Suppressor macrophage (primary cell): ENCODE data around the gene CFAP45.

Experiments
- DNase-seq, 4 experiments: peaks; one replicate each; pipeline ENCODE4 v3.0.0-alpha.2; 2020 to 2022
- total RNA-seq, 17 experiments: gene quantifications; one replicate each; lab custom pipeline; 2026; ENCODE audit warnings: mixed read lengths in 6 of 17, inconsistent platforms in 3 of 17; lab: John Stamatoyannopoulos, UW

CFAP45 gene, protein sequence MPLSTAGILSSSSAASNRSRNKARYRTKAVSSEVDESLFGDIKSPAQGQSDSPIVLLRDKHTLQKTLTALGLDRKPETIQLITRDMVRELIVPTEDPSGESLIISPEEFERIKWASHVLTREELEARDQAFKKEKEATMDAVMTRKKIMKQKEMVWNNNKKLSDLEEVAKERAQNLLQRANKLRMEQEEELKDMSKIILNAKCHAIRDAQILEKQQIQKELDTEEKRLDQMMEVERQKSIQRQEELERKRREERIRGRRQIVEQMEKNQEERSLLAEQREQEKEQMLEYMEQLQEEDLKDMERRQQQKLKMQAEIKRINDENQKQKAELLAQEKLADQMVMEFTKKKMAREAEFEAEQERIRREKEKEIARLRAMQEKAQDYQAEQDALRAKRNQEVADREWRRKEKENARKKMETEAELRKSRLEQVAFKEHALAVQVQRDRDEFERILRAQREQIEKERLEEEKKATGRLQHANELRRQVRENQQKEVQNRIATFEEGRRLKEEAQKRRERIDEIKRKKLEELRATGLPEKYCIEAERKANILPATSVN
- 0.05 to 1.9 (median 0.16) reads per million in 17 experiments for total RNA-seq

DNA sequence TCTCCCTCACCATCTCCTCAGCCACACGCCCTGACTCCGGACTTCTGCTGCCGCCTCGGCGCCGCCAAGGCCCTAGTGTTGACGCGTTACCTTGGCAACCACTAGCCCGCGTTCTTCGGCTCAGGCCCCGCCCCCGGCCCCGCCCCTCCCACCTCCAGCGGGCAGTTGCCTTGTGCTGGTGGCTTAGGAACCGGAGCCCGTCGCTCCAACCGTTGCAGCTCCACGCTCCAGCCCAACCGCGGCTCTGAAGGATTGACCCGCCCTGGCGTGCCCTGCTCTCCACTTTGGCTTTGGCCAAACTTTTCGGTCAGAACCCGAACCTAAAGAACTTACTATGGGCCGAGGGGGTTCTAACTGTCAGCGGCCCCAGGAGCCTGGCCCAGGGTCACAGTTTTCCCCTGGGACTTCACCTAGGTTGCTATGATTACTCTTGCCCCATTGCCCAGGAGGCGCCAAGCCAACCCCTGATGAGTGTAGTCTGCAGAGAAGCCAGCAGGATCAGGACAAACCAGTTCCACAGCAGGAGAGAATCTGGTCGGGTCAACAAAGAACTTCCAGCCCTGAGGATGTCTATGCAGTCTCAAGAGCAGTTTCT is at the start of gene CFAP45:
Gene CFAP45 (minus strand): TSS at position 80 of the 595 bp plus-strand sequence. CDS start 67 bp downstream, at position 13.
- peak; percentile 66 to 79 (median 71) for DNase-seq

DNA sequence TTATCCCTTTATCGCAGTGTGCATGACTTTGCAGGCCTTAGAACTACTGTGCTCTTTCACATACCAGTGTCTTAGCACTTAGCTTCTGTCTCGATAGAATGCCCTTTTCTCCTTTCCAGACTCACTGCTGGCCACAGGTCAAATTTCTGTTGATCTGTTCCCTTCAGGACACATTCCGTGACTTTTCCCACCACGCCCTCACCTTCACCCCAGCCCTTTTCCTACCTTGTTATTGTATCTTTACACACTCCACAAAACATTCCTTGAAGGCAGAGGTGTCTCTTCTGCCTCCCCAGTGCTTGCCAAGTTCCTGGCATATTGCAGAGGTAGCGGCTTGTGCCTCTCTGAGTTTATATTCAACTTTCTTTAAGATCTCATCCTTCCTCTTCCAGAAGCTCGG is 49.2 kb upstream of the CFAP45 start:
- no peak for DNase-seq

DNA sequence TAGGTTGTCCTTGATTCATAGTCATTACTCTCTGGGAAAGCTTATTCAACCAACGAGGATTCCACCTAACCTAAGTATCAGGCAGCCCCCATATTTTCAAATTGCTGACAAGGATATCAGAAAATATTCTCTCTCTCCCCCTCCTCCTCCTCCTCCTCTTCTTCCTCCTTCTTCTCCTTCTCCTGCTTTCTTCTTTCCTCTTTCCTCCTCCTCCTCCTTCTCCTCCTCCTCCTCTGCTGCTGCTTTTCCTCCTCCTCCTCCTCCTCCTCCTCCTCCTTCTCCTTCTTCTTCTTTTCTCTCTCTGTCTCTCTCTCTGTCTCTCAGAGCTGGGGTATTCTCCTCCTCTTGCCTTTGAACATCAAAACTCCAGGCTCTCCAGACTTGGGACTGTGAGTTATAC is 48.0 kb upstream of the CFAP45 start:
- DNase-seq, result no peak

DNA sequence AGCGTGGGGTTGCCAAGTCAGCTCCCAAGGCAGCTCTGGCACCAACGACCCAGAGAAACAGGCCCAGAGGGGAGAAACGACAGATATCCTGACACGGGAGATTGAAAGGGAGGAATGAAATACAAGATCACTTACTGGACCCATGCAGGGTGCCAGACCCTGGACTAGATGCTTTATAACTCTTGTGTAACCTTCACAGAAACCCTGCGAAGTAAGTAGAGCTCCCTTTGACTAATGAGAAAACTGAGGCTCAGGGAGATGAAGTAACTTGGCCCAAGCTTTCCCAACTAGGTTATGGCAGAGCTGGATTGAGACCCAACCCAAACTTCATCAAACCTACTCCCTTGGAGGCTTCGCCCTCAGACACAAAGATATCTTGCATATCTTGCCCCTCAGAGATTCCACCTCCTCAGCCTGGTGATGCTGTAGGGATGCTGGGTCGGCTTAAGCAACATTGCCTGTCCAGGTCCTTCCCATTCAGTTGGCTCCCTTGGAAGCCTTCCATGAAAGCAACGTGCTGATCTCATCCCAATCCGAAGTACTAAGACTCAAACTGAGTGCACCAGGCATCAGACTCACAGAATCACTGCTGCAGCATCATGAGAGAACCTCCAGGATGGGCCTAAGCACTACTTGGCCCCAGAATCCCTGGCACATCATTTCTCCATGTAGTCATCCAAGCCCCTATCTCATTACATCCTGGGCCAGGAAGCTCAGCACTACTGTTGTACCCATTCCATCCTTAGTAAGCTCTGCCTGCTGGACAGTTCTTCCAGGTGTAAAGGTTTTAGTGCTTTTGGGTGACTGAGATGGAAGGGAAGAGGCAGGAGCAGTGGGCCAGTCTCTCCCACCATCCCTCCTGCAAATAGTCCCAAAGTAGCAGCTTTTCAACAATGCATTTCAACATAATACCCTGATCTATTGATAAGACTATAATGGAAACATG is 46.5 kb upstream of the CFAP45 start:
- no peak for DNase-seq

DNA sequence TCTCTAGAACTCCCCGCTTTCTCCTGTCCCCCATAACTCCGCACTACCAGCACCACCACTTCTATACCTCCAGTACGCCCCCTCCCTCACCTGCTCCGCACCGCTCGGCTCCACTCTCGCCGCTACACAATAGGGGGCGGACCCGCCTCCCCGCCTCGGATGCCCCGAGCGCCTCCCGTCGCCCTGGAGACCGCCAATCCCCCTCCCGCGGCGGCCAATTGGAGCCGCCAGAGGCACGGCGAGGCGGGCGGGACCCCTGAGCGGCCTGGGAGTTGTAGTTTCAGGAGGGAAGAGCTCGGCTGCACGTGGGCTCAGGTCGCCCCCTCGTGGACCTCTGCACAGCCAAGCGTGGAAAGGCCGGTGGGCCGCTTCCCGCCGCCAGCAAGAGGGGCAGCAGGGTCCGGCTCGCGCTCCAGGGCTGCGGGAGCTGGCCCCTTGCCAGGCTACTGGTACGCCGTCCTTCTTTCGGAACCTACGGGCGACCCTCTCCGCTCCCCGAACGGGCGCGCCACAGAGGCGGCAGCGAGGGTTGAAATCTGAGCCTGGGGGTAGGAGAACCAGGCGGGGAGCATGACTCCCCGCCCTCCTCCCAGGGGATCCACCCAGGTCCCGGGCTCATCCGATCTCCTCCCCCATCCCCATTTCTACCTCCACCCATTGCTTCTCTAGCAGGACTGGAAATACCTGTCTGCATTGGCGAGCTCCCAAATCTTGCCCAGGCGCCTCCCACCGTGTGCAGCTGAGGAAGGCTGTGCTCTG is 45.7 kb upstream of the CFAP45 start, which contains the start of gene IGSF9:
Gene IGSF9 (minus strand): TSS at position 131 of the 759 bp plus-strand sequence. CDS start 2,159 bp downstream, outside the sequence.
- peak in 3 of 4 experiments; percentile 18 to 57 (median 29) for DNase-seq

DNA sequence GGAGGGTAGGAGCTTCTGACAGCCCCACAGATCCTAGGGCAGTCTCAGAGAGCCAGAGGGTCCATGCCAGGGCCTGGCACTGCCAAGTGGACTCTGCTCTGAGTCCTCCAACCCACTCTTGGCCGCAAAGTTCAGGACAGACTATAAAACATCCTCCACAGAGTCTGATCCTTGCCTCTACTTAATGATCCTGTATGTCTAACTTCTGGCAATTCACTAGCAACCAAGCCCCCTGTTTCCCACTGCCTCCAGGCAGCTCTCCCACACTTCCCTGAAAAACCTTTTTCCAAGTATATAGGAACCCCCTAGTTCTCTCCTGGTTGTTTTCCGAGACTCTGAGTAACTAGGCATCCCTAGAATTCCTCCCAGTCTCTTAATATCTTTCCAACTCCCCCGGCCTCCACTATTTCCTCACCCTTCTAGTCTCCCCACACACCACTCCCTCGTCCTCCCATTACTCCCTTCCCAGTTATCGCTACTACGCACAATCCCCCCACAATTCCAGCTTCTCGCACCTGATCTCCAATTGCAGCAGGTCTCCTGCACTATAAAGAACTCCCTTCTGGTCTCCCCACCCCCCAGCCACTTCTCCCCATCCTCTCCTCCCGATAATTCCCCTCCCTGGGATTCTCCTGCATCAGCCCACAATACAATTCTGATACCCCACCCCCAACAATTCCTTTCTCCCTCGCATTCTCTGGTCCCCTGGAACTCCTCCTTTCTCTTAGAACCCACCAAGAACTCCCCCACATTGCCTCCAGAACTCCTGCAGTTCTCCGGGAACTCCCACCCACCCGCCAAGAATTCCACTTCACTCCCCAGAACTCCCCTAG is 44.9 kb upstream of the CFAP45 start:
- DNase-seq, result no peak

DNA sequence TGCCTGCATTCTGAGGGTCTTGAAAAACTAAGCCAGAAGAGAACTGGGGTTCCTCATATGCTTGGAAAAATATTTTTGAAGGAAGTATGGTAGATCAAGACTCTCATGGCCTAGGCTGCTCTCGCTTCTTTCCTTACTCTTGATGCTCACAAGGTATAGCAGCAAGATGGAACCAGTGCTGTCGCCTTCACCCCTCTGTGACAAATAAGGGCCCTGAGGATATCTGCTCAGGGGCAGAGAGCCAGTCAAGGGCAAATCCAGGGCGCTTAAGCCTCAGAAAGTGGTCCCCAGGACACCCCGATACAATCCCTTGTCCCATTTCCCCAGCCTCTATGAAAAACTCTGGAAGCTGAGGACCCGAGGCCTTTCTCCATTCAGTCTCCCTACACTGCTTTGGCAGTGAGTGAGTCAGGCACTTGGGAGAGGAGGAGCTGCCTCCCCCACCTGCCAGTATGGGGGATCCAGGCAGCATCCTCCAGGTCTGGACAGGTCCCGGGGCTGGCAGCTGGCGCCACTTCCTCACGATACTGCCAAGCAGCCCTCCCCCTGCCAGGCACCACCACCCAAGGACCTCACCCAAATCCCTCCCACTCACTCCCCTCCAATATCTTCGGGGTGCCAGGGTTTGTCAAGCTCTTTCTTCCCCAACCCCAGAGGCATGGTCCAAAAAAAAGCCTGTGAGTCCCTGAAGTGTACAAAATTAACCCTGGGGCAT is 44.1 kb upstream of the CFAP45 start:
- no peak for DNase-seq

DNA sequence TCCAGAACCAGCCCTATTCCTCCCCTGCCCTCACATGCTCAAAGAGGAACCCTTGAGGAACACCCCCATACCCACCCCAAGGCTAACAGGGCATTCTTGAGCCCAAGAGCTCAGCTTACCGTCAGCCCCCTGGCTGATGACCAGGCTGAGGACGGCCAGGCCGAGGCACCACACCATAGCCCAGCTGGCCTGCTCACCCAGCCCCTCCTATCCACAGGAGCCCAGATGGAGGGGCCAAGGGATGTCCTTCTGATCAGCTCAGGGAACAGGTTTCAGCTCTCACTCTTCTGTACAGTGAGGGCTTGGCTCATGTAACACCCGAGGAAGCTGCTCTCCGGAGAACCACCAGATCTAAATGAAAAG is 43.3 kb upstream of the CFAP45 start:
- no peak for DNase-seq

DNA sequence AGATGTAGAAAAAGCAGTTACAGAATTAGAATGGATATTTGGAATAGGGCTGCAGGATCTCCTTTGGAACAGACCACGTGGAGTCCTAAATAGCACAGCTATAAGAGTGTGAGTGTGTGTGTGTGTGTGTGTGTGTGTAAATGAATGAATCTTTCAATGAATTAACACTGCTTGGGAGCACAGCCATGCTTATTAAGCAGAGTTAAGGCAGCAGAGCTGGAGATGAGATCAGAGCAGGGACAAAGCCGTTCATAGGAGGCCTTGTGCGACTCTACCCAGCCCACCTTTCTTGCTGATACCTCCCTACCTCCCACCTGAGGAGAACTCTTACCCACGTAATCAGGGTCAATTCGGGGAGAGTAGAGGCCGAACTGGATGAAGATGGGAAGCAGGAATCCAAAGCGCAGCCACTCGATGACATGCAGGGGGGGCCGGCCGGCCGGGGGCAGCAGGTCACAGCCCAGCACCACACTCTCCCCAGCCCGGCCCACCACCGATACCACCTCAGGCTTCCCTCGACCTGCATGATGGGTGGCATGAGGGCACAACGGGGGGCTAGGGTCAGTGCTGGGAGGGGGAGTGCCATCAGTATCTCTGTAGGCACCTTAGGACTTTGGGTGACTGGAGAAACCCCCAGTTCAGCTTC is 42.8 kb upstream of the CFAP45 start:
- no peak for DNase-seq

DNA sequence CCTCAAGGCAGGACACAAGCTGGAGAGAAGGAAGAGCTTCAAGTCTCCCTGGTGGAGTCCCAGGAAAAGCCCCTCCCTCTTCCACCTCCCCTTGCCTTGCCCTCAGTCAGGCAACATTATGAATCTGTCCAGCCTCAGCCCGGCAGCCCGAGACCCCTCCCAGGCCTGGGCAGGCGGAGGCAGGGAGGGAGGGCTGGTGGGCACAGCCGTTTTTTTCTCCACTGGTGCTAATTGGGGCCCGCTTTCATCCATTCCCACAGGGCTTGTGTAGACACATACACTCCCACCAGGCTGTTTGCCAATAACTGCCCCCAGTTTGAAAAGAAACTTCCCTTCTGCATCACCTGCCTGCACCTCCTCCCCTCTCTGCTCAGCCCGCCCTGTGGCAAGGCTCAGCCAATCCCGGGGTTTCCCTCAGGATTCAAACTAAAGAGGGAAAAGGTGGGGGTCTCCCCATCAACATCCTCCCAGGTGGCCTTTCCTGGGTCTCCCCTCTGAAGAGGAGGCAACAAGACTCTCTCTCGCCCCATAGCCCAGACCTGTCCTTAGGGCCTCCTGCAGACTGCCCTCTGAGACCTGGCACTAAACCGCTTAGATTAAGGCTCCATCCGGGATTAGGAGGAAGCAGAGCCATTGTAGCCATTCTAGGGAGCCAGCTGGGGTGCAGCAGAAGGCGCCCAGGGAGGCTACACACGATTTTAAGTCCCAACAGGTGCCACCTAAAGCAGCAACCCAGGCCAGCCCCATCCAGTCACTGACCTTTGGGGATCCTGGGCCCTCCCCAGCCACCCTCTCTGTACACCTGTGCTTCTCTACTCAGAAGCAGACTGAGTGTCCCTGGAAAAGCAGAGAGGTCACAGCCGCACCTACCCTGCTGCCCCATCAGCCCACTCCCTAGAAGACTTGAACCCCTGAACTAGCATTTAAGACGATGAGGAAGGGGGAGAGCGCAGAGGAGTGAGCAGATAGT is 41.9 kb upstream of the CFAP45 start:
- DNase-seq, result no peak

DNA sequence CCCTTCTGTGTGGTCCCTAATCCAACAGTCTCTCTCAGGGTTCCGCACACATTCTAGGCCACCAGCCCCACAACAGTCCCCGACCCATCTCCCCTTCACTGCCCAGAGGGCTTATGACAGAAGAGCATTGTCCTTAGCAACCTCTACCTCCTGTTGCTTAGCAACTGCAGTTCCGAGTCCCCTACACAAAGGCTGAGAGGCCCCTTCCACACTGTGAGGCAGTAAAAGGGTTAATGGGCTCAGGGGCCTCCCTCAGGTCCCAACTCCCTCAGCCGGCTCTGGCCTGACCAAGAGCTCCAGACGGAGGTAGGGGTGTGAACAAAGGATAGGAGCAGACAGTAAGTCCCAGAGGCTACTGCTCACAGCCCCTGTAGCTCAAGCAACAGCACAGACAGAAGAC is 41.2 kb upstream of the CFAP45 start:
- DNase-seq, result no peak

DNA sequence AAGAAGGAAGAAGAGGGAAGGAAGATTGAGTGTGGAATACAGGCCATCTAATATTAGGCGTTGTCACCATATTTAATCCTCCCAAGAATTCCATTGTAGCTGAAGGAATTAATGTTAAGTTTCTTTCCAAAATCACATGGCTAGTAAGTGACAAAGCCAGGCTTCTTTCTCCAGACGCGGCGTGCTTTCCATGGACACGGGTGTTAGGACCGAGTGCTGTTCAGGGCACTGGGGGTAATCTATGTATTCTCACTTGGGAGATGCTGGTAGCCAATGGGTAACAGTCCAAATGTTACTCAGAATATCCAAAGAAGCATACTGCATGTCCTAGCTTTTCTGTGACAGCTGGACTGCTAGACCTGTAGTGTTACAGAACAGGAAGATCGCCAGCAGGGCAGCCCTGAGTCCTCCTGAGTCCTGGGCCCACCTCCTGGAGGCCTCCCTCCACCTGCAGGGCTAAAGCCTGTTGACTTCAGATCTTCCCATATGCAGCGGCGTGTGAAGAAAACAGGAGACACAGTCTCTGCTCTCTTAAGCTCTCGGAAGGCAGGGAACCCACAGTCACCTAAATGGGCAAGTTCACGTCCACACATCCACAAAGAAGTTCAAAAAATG is 40.1 kb upstream of the CFAP45 start:
- DNase-seq, result no peak

DNA sequence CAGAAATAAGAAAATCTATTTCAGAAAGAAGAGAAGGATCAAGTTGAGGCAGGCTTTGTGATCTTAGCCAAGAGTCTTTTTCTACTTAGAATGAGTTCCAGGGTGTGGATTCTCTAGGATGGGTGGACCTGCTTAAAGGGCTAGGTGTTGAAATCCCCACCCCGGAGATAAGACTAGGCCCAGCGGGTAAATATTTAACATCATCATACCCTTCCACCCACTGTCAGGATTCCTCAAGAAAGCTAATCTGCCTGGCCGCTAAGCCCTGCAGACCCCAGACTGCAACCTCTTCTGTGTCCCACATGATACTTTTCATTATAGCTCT is 39.7 kb upstream of the CFAP45 start:
- no peak for DNase-seq

DNA sequence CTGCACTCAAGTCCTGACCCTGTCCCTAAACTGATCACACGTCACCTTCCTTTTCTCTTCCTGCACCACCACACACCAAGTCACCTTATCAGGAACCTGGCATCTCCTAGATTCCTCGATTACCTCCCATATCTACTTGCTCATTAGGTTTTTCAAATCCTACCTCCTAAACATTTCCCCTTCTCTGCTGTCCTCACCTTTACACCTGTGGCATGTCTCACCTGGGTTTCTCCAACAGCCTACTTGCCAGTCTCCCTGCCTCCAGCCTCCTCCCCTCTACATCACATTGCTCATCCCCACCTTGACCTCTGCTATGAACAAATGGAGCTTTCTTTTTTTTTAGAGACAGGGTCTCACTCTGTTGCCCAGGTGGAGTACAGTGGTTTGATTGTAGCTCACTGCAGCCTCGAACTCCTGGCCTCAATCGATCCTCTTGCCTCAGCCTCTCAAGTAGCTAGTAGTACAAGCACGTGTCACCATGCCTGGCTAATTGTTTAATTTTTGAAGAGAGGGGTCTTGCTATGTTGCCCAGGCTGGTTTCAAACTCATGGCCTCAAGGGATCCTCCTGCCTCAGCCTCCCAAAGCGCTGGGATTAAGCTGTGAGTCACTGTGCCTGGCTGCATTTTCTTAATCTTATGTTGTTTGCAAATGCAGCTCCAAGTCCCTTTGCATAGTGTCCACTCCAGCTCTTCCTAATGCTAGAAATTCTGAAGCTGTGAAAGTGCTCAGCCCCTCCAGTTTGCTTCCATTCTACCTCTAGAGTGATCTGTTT is 39.1 kb upstream of the CFAP45 start:
- DNase-seq, result no peak

DNA sequence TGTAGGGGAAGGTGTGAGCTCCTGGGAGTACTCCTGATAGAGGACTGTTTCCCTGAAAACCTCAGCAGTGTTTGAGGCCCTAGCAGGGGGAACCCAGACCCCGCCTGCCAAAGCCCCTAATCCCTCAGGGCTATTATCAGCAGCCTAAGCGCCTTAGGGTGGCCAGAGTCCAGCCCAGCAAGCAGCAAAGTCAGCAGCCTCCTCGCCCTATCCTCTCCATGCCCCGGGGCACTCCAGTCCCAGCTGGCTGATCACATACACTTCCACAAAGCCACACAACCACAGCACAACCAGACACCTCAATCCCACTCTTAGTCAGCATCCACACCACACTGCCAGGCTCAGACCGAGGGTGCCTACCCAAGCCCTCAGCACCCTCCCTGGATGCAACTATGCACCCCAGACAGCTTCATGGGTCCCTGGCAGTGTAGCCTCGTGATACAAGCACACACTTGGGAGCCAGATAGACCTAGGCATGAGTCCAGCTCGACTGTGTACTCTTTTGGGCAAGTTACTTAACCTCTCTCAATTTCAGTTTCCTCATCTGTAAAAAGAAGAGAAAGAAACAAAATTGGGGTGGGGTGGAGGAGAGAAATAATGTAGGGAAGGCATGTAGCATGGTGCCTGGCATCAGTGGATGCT is 38.4 kb upstream of the CFAP45 start:
- DNase-seq, result no peak

DNA sequence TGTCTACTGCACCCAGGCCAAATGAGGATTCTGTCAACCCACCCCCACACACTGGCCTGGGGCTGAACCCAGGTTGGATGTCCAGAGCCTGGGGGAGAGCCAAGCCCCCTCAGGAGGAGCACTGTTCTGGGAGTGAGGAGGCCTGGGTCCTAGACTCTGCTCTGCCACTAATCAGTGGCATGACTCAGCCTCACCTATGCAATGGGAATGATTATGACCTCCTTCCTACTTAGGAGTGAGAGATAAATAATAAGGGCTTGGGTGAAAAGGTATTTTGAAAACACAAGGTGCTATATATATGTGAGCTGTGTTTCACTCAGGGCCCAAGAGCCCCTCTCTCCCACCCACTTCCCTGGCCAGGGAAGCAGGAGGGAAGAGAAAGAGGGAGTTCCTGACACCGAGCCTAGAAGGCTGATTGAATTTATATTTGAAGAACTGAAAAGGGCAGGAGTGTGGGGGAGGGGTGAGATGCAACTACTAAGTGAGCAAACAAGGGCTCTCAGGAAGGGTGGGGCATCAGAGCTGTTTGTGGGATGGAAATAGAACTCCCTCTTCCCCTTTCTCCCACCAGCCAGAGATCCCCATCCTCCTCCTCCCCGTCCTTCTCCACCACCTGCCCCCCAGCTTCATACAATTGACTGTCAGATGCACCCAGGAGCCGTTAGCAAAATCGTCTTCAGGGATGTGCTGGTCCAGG is 37.2 kb upstream of the CFAP45 start:
- peak; percentile 39 to 61 (median 52) for DNase-seq
